Stimulated activated memory B cell treated with anti-CD40 and anti-IgM and Interleukin-4, amounts not matched to agents 10 μg/mL and 1 μg/mL and 100 μg/mL, for 72 hours (primary cell): ENCODE results near the gene MORC4.

Source experiments
- ATAC-seq: fragments of 150-1000 bp; cut with Tn5 transposase; 2 replicates; pipeline ENCODE4 v1.10.0; 2021
- H3K27ac Mint-ChIP-seq: one replicate; pipeline ENCODE4 v1.8.0; 2022; ENCODE audit warnings: mild to moderate bottlenecking, mixed read lengths
- H3K27me3 Mint-ChIP-seq: one replicate; pipeline ENCODE4 v1.8.0; 2022; ENCODE audit warnings: mixed read lengths
- H3K36me3 Mint-ChIP-seq: one replicate; pipeline ENCODE4 v1.8.0; 2022; ENCODE audit warnings: mixed read lengths
- H3K4me1 Mint-ChIP-seq: one replicate; pipeline ENCODE4 v1.8.0; 2022; ENCODE audit warnings: mixed read lengths
- H3K4me3 Mint-ChIP-seq: one replicate; pipeline ENCODE4 v1.8.0; 2022; ENCODE audit warnings: mild to moderate bottlenecking, moderate library complexity, mixed read lengths
- H3K9me3 Mint-ChIP-seq: one replicate; pipeline ENCODE4 v1.8.0; 2022; ENCODE audit warnings: mixed read lengths

MORC4 gene

DNA sequence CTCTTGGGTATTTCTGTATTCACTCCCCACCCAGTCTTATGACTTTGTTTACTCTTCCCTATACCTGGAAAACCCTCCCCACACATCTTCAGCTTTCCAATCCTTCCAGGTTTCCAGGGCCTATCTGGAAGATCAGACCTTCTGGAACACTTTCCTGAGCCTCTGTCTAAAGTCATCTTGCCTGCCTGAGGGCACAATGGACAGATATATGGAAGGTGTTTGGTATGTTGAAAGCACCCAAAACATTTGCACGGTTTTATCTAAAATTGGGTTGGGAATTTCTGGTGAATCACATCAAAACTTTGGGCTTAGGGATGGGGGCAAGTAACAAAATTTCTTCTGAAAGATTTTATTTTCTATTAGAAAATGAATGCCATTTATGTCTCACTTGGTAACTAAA, 63.8 kb downstream of the MORC4 start:
- H3K4me1 Mint-ChIP-seq, result no peaks in the 10 kb centered on the region
- H3K27ac Mint-ChIP-seq, result no peak overlapping the region
- H3K27me3 Mint-ChIP-seq, result no peaks in the 10 kb centered on the region
- H3K9me3 Mint-ChIP-seq, result no peaks in the 10 kb centered on the region
- no peak overlapping the region for H3K4me3 Mint-ChIP-seq
- ATAC-seq, result no peak
- H3K36me3 Mint-ChIP-seq, result peaks cover 5% of the 10 kb centered on the region

DNA sequence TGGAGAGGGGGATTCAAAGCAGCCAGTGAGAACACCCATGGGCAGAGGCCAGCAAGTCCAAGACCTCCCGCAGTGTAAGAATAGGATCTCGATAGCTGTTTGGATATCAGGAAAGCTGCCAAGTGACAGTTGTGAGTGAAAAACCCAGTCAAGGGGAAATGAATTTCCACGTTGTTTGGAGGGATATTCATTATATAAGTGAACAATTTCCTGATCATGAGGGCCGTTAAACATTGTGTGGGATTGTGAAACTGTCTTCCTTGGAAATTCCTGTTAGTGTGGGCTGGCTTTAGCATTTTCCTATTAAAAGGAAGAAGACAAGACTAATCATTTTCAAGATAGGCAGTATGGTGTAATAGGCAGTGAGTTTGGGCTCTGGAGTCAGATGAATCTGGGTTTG, 64.8 kb downstream of the MORC4 start:
- Mint-ChIP-seq H3K9me3 (no peaks in the 10 kb centered on the region), H3K27me3 (no peaks in the 10 kb centered on the region), H3K27ac (no peak overlapping the region), H3K4me3 (no peak overlapping the region), H3K36me3 (no peaks in the 10 kb centered on the region), H3K4me1 (no peaks in the 10 kb centered on the region)
- ATAC-seq, result no peak

DNA sequence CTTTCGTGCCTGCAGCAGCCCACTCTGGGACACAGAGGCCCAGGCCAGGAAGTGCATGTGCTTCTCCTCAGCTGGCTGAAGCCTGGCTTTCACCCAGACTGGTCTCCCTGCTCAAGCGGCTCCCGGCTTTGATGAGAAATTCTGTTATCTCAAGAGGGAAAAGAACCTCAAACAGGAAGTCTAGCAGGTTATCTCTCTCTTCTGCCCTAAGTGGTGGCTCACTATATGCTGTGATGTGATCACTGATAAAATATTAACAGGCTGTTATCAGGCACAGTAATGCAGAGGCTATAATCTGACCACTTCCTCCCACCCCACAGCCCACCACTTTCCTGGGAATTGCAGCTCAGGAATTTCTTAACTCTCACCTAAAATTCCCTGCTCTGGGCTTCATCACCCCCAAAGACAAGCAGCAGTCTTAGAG, 66.5 kb downstream of the MORC4 start:
- H3K27me3 Mint-ChIP-seq, result no peaks in the 10 kb centered on the region
- H3K27ac Mint-ChIP-seq, result no peak overlapping the region
- no peaks in the 10 kb centered on the region for H3K4me1 Mint-ChIP-seq
- H3K36me3 Mint-ChIP-seq, result no peaks in the 10 kb centered on the region
- no peaks in the 10 kb centered on the region for H3K9me3 Mint-ChIP-seq
- no peak for ATAC-seq
- no peak overlapping the region for H3K4me3 Mint-ChIP-seq

DNA sequence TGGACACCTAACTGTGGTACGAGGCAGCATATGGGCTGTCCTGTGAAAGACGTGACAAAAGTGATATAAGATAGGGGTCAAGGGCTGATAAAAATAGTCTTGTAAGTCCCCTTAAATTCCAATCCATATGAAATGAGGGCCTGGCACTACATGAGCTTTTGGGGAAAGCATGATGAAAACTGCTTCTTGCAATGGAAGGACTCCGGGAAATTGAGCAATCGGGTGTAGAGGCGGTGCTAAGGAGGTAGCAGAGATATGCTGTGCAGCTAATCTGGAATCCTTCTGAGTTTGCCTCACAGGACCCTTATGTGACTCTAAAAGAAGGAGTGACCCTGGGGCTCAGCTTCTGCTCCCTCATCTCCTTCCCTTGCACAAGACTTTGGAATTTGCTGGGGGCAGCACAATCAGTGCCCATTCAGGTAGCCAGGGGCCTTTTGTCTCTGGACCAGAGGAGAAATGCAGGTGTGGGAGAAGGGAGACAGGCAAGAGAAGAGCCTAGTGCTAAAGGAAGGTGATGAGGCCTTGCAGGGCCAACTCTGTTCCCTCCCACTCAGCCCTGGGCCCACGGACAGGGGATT, 67.0 kb downstream of the MORC4 start:
- no peak overlapping the region for H3K27ac Mint-ChIP-seq
- no peak for ATAC-seq
- no peaks in the 10 kb centered on the region for H3K27me3 Mint-ChIP-seq
- no peaks in the 10 kb centered on the region for H3K4me1 Mint-ChIP-seq
- no peaks in the 10 kb centered on the region for H3K36me3 Mint-ChIP-seq
- H3K9me3 Mint-ChIP-seq, result no peaks in the 10 kb centered on the region
- H3K4me3 Mint-ChIP-seq, result no peak overlapping the region

DNA sequence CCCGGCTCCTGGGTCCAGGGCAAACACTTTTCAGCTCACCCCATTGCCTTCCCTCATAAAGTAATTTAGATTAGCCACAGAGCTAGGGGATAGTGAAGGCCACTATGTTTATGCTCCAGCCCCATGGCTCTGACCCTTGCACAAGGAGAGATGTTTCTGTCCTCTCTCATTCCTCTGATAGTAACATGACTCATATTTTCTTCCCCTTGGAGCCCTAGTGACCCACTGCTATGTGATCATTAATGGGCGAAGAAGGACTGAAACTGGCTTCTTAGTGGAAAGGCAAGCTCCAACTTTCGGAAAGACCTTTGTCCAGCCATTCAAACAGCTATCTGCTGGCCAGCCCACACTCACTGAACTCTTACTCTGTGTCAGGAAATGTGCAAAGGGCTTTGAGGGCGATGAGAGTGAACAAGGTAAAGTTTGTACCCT, 67.5 kb downstream of the MORC4 start:
- H3K9me3 Mint-ChIP-seq, result no peaks in the 10 kb centered on the region
- H3K4me1 Mint-ChIP-seq, result no peaks in the 10 kb centered on the region
- H3K4me3 Mint-ChIP-seq, result no peak overlapping the region
- no peak overlapping the region for H3K27ac Mint-ChIP-seq
- no peak for ATAC-seq
- no peaks in the 10 kb centered on the region for H3K36me3 Mint-ChIP-seq
- no peaks in the 10 kb centered on the region for H3K27me3 Mint-ChIP-seq

DNA sequence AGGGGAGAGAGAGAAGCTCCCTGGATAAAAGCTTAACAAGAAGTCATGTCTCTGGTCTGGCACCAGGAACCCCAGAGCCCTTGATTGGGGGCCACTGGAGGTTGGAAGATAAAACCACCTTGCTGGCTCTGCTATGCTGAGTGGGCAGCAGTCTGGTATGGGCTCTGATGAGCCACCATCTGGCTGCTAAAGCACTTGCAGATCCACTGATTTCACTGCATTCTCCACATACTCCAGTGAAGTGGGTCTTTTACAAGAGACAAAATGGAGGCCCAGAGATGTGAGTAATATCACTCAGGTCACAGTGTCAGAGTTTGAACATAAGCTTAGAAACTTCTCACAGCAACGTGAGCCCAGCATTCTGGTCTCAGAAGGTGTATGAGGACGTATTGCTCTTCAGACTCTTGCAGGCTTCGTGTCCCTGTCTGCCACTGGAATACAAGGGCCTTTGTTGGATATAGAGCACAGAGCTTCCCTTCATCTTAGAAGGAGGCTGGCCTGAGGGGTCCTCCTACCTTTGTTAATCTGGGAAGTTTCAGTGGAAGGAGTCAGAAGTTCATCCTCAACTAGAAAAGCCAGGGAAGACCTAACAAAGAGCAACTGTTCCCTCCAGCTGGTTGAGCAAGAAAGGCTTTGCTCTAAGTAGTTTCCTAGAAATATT, 68.1 kb downstream of the MORC4 start:
- H3K27me3 Mint-ChIP-seq, result no peaks in the 10 kb centered on the region
- no peak overlapping the region for H3K4me3 Mint-ChIP-seq
- no peaks in the 10 kb centered on the region for H3K36me3 Mint-ChIP-seq
- no peak overlapping the region for H3K27ac Mint-ChIP-seq
- H3K4me1 Mint-ChIP-seq, result no peaks in the 10 kb centered on the region
- ATAC-seq, result no peak
- no peaks in the 10 kb centered on the region for H3K9me3 Mint-ChIP-seq

DNA sequence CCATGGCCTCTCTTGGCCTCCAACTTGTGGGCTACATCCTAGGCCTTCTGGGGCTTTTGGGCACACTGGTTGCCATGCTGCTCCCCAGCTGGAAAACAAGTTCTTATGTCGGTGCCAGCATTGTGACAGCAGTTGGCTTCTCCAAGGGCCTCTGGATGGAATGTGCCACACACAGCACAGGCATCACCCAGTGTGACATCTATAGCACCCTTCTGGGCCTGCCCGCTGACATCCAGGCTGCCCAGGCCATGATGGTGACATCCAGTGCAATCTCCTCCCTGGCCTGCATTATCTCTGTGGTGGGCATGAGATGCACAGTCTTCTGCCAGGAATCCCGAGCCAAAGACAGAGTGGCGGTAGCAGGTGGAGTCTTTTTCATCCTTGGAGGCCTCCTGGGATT, 71.8 kb downstream of the MORC4 start:
- no peak overlapping the region for H3K27ac Mint-ChIP-seq
- no peaks in the 10 kb centered on the region for H3K36me3 Mint-ChIP-seq
- no peaks in the 10 kb centered on the region for H3K9me3 Mint-ChIP-seq
- H3K4me1 Mint-ChIP-seq, result no peaks in the 10 kb centered on the region
- no peak for ATAC-seq
- no peaks in the 10 kb centered on the region for H3K27me3 Mint-ChIP-seq
- H3K4me3 Mint-ChIP-seq, result no peak overlapping the region

DNA sequence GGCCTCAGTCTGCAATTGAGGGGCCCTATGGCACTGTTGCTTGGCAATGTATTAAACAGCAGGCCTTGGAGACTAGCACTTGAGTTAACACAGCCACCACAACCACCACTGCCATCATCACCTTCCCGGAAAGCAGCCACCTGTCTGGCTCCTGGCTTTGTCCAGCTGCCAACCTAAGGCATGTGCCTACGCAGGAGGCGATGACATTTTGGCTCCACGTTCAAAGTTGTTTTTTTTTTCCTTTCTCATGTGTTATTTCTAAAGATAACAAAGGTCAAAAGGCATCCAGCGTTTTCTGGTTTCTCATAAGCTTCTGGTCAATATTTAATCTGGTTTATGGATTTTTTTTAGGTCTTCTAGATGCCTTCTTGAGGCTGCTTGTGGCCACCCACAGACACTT, 72.3 kb downstream of the MORC4 start:
- Mint-ChIP-seq H3K27me3 (no peaks in the 10 kb centered on the region), H3K27ac (no peak overlapping the region), H3K9me3 (no peaks in the 10 kb centered on the region), H3K36me3 (no peaks in the 10 kb centered on the region), H3K4me3 (no peak overlapping the region), H3K4me1 (no peaks in the 10 kb centered on the region)
- ATAC-seq, result no peak

DNA sequence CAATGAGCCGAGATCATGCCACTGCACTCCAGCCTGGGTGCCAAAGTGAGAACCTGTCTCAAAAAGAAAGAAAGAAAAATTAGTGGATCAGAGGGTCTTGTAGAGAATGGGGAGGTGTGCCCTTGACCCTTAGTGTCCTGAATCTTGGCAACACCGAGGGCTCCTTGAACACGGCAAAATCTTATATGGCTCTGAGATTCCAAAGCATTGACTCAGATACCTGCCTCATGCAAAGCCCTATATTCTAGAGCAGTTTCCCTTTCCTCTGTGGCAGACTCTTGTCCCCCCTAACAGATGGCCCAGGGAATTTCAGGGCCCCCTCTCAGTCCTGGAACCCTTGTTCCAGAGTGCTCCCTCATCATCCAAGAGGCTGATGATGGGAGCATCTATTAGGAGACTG, 73.0 kb downstream of the MORC4 start:
- H3K4me1 Mint-ChIP-seq, result no peaks in the 10 kb centered on the region
- H3K9me3 Mint-ChIP-seq, result no peaks in the 10 kb centered on the region
- no peaks in the 10 kb centered on the region for H3K36me3 Mint-ChIP-seq
- no peak overlapping the region for H3K4me3 Mint-ChIP-seq
- no peak overlapping the region for H3K27ac Mint-ChIP-seq
- H3K27me3 Mint-ChIP-seq, result no peaks in the 10 kb centered on the region
- ATAC-seq, result no peak

DNA sequence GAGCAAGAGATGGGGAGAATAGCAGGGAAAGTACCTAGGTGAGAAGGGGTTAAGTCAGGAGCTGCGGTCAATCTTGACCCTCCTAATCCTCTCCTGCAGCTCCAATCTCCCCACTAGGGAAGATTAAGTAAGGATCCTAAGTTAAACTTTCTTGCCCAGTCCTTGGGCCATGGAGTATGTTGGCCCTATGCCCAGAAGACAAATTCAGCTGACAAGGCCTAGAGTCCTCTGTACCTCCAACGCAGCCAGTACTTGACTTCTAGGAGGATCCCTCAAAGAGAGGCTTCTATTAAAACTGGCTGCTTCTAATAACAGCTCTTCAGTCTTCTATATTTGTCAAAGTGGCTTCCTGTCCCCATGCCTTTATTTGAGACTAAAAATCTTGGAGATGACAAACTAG, 78.4 kb downstream of the MORC4 start:
- H3K4me3 Mint-ChIP-seq, result no peak overlapping the region

DNA sequence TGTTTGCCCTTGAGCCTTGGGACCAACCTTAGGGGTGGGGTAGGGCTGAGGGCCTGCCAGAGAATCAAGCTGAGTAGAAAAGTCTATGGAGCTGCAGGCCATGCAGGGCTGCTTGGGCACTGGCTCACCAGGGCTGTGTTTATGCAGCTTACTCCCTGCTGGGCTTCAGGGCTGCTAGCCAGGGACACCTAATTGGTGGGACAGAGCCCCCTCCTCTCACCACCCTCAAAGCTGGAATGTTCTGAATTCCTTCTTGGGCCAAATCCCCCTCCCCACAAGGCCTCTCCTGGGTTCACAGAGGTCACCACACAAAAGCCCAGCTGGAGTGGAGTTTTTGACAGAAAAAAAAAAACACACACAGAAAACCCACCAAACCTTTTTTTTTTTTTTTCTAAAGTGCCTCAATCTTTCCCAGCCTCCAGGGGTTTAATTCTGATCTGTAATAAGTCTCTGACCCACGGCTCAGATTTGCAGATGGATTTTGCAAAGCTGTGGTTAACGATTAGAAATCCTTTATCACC, 80.0 kb downstream of the MORC4 start, which contains the start of gene CLDN2:
CLDN2 (plus strand) TSS at position 471 of the 521 bp plus-strand sequence. CDS start 7,827 bp downstream, outside the sequence.
- Mint-ChIP-seq H3K4me1 (no peaks in the 10 kb centered on the region), H3K36me3 (no peaks in the 10 kb centered on the region), H3K27me3 (peaks cover 24% of the 10 kb centered on the region), H3K4me3 (no peak within 1 kb of the TSS), H3K27ac (no peak within 1 kb of the TSS), H3K9me3 (no peaks in the 10 kb centered on the region)
- no peak for ATAC-seq

More for the DNA sequence above, 78.4 kb downstream of the MORC4 start:
- H3K27me3 Mint-ChIP-seq, result peaks cover 10% of the 10 kb centered on the region
- no peak overlapping the region for H3K27ac Mint-ChIP-seq
- no peaks in the 10 kb centered on the region for H3K36me3 Mint-ChIP-seq
- H3K4me1 Mint-ChIP-seq, result no peaks in the 10 kb centered on the region
- no peaks in the 10 kb centered on the region for H3K9me3 Mint-ChIP-seq
- no peak for ATAC-seq

DNA sequence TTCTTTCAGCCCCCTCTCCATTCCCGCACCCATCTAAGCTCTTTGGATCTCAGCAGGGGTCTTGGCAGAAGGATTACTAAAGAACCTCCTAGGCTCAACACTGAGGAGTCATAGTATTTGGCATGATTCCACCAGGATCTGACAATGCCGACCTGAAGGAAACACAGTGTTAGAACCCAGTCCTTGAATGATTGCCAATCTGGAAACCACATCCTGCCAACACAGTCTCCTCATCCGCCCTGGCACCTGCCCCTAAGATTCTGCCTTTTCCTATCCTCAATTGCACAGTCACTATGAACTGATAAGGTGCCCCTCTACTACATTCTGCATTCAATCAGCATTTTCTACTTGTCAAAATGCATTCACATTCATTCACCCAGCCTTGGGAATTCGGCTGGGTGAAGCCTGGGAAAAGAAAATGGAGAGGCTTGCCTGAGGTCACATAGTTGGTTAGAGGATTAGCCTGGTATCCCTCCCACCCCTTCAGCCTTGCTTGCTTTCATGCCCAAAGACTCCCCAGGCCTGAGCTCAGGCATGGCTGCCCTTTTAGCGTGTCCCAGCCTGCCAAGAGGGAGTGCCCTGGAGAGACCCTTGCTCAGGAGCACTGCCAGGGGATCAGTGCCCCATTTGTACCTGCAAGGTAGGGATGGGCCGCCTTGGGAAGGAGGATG, 82.0 kb downstream of the MORC4 start:
- H3K36me3 Mint-ChIP-seq, result no peaks in the 10 kb centered on the region
- H3K4me3 Mint-ChIP-seq, result no peak overlapping the region
- peaks cover 24% of the 10 kb centered on the region for H3K27me3 Mint-ChIP-seq
- no peaks in the 10 kb centered on the region for H3K9me3 Mint-ChIP-seq
- no peak for ATAC-seq
- H3K27ac Mint-ChIP-seq, result no peak overlapping the region
- H3K4me1 Mint-ChIP-seq, result no peaks in the 10 kb centered on the region

DNA sequence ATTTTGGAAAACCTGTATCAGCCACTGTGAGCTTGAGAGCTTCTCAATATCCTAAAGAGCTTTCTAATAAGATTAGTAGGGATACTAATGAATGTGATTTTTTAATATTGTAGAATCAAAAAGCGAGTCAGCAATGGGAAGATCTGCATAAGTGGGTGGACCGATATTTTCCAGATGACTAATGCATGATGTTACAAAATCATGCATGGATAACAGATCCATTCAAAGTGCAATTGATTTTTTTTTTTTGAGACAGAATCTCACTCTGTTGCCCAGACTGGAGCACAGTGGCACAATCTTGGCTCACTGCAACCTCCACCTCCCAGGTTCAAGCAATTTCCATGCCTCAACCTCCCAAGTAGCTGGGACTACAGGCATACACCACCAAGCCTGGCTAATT, 87.1 kb downstream of the MORC4 start:
- H3K36me3 Mint-ChIP-seq, result no peaks in the 10 kb centered on the region
- ATAC-seq, result no peak
- H3K27ac Mint-ChIP-seq, result no peak overlapping the region
- peaks cover 22% of the 10 kb centered on the region for H3K27me3 Mint-ChIP-seq
- no peak overlapping the region for H3K4me3 Mint-ChIP-seq
- no peaks in the 10 kb centered on the region for H3K4me1 Mint-ChIP-seq
- H3K9me3 Mint-ChIP-seq, result no peaks in the 10 kb centered on the region

DNA sequence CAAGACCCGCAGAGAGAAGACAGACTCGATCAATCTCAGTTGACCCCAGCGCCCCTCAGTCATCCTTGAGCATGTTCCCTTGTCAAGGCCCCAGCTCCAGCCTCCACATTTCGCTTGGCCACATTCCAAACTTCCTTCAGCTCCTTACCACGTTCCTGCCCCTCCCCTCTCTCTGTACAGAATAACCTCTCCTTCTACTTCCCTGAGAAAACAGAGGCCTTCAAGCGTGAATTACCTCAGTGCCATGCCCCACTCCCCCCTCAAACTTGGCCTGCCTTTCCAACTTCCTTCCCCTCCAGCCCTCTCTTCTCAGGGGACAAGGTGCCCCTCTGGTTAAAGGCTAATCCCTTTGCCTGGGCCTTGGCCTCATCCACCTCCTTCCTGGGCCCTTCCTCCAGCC, 93.7 kb downstream of the MORC4 start:
- no peaks in the 10 kb centered on the region for H3K36me3 Mint-ChIP-seq
- no peaks in the 10 kb centered on the region for H3K4me1 Mint-ChIP-seq
- no peak overlapping the region for H3K4me3 Mint-ChIP-seq
- no peak for ATAC-seq
- H3K27ac Mint-ChIP-seq, result no peak overlapping the region
- no peaks in the 10 kb centered on the region for H3K9me3 Mint-ChIP-seq
- H3K27me3 Mint-ChIP-seq, result no peaks in the 10 kb centered on the region

DNA sequence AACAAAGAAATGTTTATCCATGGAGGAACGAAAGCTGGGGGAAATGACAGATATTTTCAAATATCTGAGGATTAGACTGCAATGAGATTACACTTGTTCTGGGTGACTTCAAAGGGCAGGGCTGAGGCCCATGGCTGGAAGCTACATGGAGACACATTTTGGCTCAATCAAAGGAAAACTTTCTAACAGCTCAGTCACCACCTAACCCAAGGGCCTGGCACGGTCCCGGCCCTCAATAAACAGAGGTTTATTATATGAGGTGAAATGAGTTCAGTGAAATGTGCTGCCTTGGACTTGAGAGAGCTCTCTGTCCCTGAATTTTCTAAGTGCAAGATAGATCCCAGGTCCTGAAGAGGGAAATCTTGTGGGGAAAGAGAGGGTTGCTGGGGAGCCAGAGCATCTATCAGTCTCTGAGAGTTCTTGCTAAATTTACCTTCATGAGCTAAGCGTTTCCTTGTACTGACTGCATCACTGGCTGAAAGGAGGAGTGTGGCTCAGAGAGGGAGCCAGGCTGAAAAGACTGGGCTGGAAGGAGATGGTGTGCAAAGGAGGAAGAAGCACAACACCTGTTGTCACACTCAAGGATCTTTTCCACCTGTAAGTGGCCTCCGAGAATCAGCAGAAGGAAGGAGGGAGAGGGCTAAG, 94.8 kb downstream of the MORC4 start:
- H3K27me3 Mint-ChIP-seq, result no peaks in the 10 kb centered on the region
- H3K4me1 Mint-ChIP-seq, result no peaks in the 10 kb centered on the region
- no peaks in the 10 kb centered on the region for H3K36me3 Mint-ChIP-seq
- no peak overlapping the region for H3K27ac Mint-ChIP-seq
- ATAC-seq, result no peak
- no peaks in the 10 kb centered on the region for H3K9me3 Mint-ChIP-seq
- no peak overlapping the region for H3K4me3 Mint-ChIP-seq
